RWPE2 (cell line): Measurements from ENCODE around the gene FAAP100.

Experiments
- ATAC-seq: fragments of 200-7000 bp; cut with Tn5 transposase; 3 replicates; pipeline ENCODE4 v1.9.1; 2021; ENCODE audit warnings: low read depth
- DNase-seq: peaks from one replicate; pipeline ENCODE4 v3.0.0-alpha.2; 2020; ENCODE audit warnings: low spot score
- H3K27ac ChIP-seq: fragments of 450-650 bp; 2 replicates; pipeline ENCODE4 v1.5.1; 2017; ENCODE audit warnings: mild to moderate bottlenecking; ENCODE audit not compliant: poor library complexity, severe bottlenecking
- H3K27me3 ChIP-seq: fragments of 250-450 bp; sonication (Bioruptor Pico); 2 replicates; pipeline ENCODE4 v1.5.1; 2021; ENCODE audit warnings: mild to moderate bottlenecking, moderate library complexity; ENCODE audit not compliant: insufficient read depth, poor library complexity, severe bottlenecking
- H3K36me3 ChIP-seq: fragments of 250-450 bp; sonication (Bioruptor Pico); 2 replicates; pipeline ENCODE4 v1.5.1; 2020; ENCODE audit warnings: low read depth, mild to moderate bottlenecking, moderate library complexity
- H3K4me1 ChIP-seq: fragments of 250-450 bp; sonication (Bioruptor Pico); 2 replicates; pipeline ENCODE4 v1.5.1; 2021; ENCODE audit warnings: mild to moderate bottlenecking, moderate library complexity; ENCODE audit not compliant: insufficient read depth, poor library complexity, severe bottlenecking
- H3K4me3 ChIP-seq: fragments of 250-450 bp; sonication (Bioruptor Pico); 2 replicates; pipeline ENCODE4 v1.5.1; 2021; ENCODE audit warnings: mild to moderate bottlenecking, moderate library complexity; ENCODE audit not compliant: severe bottlenecking
- H3K9me3 ChIP-seq: fragments of 250-450 bp; sonication (Bioruptor Pico); 2 replicates; pipeline ENCODE4 v1.5.1; 2021; ENCODE audit warnings: mild to moderate bottlenecking, moderate library complexity; ENCODE audit not compliant: severe bottlenecking
- CTCF ChIP-seq: fragments of 450-650 bp; IDR thresholded peaks from one replicate; pipeline ENCODE4 v1.5.1; 2017; ENCODE audit warnings: mild to moderate bottlenecking, moderate library complexity; ENCODE audit not compliant: poor library complexity, severe bottlenecking

FAAP100 gene

GRCh38 chr17:81539571-81539900 lies 12.6 kb downstream of the FAAP100 start:
- Histone ChIP-seq H3K9me3 (no peaks in the 10 kb centered on the region), H3K27me3 (peaks cover 13% of the 10 kb centered on the region), H3K4me1 (no peaks in the 10 kb centered on the region), H3K4me3 (no peak overlapping the region), H3K27ac (no peak overlapping the region), H3K36me3 (peaks cover 8% of the 10 kb centered on the region; the same call in 1 of the 2 replicates)
- DNase-seq (no peak), ATAC-seq (no peak)
- no peak for TF ChIP-seq CTCF

GRCh38 chr17:81538651-81539570 lies 13.2 kb downstream of the FAAP100 start:
- H3K4me3 ChIP-seq = no peak overlapping the region
- no peaks in the 10 kb centered on the region for H3K4me1 ChIP-seq
- H3K27me3 ChIP-seq = peaks cover 13% of the 10 kb centered on the region
- no peak for TF ChIP-seq CTCF
- no peak for ATAC-seq
- H3K27ac ChIP-seq = no peak overlapping the region
- H3K36me3 ChIP-seq = peaks cover 5% of the 10 kb centered on the region; the same call in 1 of the 2 replicates
- H3K9me3 ChIP-seq = no peaks in the 10 kb centered on the region
- DNase-seq = no peak

GRCh38 chr17:81537856-81538555 lies 14.1 kb downstream of the FAAP100 start:
- no peak for DNase-seq
- H3K27ac ChIP-seq = no peak overlapping the region
- H3K36me3 ChIP-seq = no peaks in the 10 kb centered on the region
- no peaks in the 10 kb centered on the region for H3K4me1 ChIP-seq
- H3K4me3 ChIP-seq = no peak overlapping the region
- peak; percentile 12 for TF ChIP-seq CTCF
- H3K27me3 ChIP-seq = peaks cover 13% of the 10 kb centered on the region
- ATAC-seq = peak; percentile 4; the same call in 1 of the 3 replicates
- no peaks in the 10 kb centered on the region for H3K9me3 ChIP-seq

- H3K36me3 ChIP-seq = no peaks in the 10 kb centered on the region
- peaks cover 13% of the 10 kb centered on the region for H3K27me3 ChIP-seq
- no peak overlapping the region for H3K4me3 ChIP-seq
- no peak overlapping the region for H3K27ac ChIP-seq
- DNase-seq (no peak), ATAC-seq (peak; percentile 26)
- TF ChIP-seq CTCF = peak; percentile 40
- H3K4me1 ChIP-seq = no peaks in the 10 kb centered on the region
- H3K9me3 ChIP-seq = no peaks in the 10 kb centered on the region
Observed at GRCh38 chr17:81537343-81537855, 14.8 kb downstream of the FAAP100 start.
